T follicular helper cell (primary cell): ENCODE measurements around the gene PREX1.
"Not testable (repeated sequence)": the region's sequence is repeated elsewhere in the genome, so short reads cannot be mapped to it uniquely, and the experiment has no call there.

Experiments
- DNase-seq: peaks from one replicate; pipeline ENCODE4 v3.0.0-alpha.2; 2020; ENCODE audit warnings: low read depth

PREX1 gene

DNA sequence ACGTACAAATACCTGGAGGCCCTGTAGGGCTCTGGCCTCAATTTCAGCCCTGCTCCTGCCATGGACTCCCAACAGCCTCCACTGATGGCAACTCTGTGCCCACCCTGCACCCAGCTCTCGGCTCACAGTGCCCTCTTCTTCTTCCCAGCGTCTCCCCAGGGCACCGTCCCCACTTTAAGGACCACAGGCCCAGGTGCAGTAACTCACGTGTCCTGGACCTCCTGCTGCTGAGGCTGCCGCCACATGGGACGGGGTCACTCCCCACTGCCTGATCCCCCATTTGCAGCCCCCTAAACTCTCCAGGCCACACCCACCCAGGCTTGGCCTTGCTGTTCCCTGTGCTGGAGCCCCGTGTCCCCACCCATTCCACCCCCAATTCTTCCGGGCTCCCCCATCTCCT is 223.4 kb downstream of the PREX1 start:
- DNase-seq, result no peak

DNA sequence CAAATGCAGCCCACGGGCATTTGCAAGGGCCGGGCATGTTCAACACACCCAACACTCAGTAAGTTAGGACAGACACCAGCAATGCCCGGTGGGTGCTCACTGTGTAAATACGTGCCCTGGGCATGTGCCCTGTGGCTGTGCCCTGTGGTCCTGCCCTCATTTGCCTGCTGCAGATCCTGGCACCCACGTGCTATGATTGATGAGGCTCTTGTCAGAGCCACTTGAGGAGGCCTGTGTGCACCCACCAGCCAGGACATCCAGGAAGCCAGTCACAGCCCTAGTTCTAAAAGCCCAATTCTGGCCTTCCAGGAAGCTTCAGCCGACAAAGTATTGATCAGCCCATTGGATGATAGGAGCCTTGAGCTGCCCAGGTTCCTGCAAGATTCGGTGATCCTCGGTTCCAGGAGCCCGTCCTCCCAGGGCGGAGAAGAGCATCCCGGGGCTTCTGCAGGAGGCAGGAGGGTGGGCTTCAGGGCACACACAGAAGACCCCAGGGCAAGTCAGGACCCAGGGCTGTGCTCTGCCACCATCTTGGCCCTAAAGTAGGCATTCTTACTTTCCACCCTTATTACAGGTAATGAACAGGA is 223.9 kb downstream of the PREX1 start:
- no peak for DNase-seq

DNA sequence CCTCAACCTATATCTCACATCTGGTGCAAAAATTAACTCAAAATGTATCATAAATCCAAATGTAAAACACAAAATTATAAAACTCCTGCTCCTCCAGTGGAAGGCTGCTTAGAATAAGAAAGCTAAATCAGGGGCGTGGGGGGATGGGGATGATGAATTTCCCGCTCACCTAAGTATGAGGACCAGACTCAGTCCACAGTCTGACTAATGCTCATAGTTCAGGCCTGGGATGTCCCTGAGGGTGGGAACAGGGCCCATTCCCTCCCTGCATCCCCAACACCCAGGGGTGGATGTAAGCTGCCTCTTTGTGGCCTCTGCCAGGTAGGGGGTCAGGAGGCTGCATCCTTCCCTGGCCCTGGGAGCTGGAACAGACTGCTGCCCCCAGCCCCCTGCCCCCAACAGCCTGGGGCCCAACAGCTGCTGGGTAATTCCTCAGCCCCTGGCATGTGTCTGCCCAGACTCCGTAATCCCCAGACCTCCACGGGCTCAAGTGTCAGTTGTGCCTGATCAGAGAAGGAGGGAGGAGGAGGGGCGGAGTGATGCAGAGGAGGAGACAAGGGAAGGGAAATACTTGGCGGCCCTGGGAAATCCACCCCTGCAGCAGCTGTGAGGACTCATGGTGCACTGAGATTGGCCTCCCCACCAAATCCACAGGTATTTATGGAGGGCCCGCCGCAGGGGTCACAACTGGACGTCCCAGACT is 224.5 kb downstream of the PREX1 start:
- DNase-seq, result no peak

DNA sequence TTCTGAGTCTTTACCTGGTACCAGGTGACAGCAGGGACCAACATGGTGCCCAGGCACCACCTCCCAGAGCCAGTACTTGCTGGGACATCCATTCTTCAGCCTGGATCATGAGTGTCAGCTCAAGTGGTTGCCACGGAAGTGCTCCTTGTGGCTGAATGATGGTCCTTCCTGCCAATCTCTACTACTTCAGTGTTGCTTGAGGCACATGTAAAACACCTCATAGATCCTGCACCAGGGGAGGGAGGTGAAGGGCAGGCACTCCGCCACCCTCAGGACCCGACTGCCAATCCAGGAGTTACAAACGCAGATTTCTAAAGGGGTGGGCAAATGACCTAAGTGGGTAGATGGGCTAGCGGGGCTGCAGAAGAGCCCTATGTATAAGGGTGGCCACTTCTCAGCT is 226.0 kb downstream of the PREX1 start:
- no peak for DNase-seq

DNA sequence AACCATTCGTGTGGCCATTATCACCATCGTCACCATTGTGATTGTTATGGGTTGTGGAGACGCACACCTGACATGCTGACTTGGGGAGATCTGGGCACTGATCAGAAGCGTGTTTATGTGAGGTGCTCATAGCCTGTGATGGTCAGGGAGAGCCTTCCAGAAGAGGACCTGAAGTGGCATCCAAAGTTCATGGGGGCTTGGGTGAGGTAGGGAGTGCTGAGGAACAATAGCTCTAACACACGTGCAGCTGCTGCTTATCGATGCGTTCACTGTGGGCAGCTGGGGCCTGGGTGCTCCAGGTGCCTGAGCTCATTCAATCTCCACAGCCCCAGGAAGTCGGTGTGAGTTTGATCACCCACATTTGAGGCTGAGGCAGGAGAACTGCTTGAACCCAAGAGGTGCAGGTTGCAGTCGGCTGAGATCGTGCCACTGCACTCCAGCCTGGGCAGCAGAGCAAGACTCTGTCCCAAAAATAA is 227.3 kb downstream of the PREX1 start:
- DNase-seq, result no peak

DNA sequence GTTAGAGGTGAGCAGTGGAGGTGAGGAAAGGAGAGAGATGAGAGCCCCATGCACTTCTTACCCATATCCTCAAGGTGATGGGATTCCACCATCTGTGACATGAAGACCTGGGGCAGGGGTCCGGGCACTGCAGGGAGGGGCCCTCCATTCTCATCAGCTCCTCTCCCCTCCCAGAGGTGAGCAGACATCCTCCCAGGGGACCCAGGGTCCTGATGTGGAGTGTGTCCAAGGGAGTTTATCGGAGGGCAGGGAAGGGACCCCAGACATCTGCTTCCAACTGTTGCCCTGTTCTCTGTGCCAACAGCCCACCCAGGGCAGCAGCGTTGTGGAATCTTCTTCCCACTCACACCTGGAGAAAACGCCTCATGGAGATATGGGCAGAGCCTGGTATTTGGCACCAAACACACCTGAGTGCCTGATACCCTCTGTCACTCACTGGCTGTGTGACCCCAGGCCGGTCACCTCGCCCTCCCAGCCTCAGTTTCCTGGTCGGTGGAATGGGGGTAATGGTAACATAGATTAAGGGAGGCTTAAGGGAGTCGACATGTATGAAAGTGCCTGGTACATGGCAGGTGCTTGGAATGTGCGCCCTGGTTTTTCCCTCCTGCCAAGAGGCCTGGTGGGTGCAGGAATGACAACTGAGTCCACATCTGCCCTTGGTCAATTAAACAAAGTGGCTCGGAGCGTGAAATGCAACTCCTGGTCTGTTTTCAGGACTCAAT is 227.9 kb downstream of the PREX1 start:
- no peak for DNase-seq

DNA sequence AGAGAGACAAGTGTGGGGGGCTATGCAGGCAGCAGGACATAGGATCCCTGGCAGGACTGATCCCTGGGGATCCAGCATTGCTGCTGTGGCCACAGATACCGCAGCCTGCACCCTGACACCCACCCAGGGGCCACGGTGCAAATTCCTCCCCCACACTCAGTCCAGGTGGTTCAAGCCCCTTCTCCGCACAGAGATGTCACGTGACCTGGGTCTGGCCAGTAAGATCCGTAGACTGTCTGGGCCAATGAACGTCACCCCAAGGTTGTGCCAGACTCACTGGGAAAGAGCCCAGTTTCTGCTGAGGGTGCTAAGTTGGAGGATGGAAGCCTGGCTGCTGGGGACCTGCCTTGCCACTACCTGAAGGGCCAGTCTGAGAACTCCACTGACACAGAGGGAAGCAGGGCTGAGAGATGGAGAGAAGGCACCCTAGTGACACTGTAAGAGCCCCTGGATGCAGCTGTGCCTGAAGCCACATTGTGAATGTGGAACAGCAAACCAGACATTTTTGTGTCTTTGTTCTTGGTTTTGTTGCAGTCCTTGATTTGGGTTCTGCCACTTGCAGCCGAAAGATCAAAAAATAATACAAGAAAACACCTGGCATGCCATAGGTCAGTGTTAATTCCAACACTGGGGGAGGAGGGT is 228.6 kb downstream of the PREX1 start:
- no peak for DNase-seq

DNA sequence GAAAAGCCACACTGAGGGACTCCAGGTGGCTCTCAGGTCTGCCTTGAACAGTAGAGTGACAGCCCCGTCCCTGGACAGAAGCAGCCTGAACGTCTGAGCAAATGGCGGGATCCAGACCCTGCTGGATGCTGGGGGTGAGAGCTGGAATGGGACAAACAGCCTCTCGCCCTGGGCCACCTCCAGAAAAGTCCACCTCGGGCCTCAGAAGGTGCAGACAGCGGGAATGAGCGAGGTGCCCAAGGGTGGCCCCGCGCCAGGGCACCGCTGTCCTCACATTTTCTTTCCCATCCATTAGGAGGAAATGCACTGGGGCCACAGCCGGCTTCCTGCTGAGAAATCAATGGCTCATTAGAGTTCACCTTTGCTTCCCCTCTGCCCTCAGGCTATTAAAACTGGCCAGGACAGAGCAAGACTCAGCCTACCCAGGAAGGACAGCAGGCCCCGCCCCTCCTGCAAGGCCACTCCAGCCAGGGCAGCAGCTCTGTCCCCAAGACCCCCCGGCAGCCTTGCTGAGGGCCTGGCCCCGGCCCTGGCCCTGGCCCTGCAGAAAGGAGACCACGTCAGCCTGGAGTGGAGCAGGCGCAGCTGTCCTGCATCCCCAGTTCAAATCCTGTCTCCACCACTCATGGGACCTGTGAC is 229.4 kb downstream of the PREX1 start:
- not testable (repeated sequence) for DNase-seq

DNA sequence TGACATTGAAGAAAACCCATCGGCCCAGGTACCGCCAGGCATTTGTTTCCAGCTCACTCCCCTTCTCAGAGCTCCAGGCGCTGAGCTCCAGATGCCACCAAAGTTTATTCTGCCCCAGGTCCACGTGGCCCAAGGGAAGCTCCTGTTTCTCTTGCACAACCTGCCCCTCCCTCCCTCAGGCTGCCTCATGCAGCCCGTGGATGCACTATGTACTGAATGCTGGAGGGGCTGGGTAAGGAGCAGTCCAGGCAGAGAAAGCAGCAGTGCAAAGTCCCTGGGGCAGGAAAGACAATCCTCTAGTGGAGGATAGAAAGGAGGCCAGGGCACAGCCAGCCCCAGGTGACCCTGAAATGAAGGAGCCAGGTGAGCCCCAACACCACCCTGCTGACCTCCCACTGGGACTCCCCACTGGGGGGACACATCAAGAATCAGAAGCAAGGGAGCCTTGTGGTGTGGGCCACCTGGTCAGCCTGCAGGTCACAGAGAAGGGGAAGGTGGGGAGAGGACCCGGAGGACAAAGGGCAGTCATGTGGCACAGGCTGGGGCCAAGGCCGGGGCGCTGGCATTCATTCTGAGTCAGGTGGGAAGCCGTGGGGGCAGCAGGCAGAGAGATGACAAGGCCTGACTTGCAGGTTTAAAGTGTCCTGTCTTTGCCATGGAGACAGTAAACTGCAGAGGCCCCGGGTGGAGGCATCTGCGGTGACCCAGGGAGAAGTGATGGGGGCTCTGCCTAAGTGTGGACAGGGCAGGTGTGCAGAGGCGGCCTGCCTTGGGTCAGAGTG is 230.1 kb downstream of the PREX1 start:
- no peak for DNase-seq

DNA sequence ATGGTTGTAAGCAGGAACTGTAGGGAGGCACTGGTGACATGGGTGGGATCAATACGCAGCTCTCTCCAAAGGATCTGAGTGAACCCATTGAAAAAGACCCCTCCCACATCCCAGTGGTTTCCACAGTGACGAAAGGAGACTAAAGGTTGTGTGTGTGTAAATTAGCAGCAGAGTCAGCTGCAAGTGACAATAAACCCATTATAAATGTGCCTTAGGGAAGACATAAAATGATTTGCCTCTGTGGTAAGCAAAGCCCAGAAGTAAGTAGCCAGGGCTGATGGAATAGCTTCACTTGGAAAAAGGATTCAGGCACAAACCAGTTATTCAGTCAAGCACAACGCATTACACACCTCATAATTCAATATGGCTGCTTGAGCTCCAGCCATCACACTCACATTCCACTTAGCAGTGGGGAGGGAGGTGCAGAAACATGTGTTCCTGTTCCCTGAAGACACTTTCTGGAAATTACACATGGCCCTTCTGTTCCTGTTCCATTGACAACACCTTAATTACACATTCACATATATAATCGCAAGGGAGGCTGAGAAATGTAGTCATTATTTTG is 231.4 kb downstream of the PREX1 start:
- no peak for DNase-seq

DNA sequence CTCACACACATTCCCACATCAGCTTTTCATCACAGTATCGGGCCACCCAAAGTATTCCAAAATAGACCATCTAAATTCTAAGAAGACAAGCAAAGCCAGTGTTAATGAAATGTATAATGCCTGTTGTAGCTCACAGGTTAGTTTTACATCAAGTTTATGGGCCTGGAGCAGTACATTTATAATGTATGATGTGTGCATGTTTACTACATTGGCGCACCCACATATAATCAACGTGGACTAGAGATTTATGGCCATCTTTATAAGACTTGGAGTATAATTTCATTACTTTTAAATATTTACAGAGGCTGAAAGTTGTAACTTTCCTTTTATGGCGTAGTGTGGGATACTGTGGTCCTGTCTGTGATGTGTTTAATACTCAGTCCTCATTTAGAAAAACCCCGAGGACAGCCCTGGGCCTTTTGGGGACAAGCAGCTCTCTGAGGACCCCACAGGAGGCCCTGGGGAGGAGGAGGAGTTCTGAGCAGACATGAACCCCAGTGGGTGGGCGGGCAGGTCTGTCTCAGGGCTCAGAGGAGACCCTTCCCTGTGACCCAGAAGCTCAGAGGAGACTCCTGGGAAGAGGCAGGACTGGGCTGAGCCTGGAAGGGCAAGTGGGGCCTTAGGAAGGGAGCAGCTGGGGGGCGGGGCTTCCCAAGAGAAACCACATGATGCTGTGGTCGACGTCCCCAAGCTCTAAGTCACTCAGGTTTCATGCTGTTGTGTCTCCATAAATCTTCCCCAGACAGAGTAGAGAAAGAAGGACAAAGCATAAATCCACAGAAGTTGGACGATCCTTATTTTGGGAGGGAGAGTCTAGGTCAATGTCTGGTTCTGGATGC is 232.1 kb downstream of the PREX1 start:
- no peak for DNase-seq

DNA sequence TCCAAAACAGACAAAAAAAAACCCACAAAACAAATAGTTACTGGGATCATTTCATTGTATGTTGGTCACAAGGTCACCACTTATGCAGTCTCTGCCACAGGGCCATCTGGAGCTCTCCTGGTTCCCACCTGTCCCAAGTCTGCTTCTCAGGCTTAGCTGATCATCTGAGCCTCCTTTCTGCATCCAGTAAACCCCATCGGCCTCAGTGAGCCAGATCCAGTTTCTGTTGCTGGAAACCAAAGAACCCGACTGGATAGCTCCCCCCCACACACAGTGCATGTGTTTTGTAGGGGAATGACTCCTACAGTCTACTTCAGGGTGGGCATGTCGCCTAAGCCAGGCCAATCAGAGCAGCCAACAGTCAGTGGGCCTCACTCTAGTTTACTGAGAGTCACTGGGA is 233.3 kb downstream of the PREX1 start:
- DNase-seq, result no peak

DNA sequence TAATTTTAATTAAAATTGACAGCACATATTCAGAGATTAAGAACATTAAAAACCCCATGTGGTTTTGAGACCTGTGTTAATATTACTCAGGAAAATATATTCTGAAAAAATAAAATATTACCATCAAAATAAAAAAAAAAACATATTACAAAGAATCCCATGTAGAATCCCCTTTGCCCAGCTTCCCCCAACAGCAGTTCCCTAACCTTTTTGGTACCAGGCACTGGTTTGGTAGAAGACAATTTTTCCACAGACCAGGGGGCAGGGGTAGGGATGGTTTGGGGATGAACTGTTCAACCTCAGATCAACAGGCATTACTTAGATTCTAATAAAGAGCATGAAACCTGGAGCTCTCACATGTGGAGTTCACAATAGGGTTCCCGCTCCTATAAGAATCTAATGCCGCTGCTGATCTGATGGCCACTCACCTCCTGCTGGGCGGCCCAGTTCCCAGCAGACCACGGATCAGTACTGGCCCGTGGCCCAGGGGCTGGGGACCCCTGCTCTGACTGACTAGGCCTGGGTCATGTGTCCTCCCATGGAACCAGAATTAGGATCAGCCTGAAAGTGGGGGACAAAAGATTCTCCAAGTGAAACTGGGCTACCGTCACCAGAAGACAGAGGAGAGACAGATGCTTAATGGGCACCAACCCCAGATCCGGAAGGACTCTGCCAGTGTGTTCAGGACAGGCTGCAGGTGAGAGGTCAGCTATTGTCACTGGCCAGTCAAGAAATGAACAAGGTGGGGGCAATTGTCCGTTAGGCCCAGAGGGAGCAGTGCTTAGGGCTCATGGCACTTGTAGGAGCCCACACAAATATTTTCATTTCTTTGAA is 235.5 kb downstream of the PREX1 start:
- DNase-seq, result no peak

DNA sequence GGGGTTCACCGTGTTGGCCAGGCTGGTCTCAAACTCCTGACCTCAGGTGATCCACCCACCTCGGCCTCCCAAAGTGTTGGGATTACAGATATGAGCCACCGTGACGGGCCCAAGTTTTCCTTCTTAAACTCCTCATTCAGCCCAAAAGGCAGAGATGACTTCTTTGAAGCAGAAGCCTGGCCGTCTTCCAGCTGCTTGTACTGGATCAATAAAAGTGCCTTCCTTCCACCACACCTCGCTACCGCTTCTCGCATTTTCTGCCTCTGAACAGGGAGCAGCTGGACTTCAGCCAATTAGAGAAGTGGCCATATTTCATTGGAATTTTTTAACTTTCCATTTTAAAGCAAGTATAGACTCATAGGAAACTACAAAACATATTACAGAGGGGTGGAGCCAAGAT is 241.1 kb downstream of the PREX1 start:
- DNase-seq, result no peak

DNA sequence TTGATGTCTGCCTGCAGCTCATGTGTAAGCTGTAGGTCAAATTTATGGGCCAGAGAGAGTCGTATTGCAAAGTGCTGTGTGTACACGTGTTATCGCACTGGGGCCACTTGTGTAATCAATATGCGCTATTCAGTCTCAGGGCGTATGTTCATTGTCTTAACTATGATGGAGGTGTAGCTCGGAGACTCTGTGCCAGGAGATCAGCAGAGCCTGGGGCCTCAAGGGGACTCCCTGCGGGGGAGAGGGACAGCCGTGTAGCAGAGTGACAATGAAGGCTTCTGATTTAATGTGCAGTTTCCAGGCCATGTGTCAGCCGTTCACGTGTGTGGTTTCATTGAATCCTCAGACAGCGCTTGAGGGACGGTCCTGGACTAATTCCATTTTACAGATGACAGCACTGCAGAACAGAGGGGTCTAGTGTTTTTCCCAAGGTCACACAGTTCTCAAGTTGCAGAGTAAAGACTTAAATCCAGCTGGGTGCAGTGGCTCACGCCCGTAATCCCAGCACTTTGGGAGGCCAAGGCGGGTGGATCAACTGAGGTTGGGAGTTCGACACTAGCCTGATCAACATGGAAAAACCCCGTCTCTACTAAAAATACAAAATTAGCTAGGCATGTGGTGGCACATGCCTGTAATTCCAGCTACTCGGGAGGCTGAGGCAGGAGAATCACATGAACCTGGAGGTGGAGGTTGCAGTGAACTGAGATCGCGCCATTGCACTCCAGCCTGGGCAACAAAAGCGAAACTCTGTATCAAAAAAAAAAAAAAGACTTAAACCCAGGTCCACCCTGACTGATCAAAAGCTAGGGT is 242.5 kb downstream of the PREX1 start:
- DNase-seq, result no peak

DNA sequence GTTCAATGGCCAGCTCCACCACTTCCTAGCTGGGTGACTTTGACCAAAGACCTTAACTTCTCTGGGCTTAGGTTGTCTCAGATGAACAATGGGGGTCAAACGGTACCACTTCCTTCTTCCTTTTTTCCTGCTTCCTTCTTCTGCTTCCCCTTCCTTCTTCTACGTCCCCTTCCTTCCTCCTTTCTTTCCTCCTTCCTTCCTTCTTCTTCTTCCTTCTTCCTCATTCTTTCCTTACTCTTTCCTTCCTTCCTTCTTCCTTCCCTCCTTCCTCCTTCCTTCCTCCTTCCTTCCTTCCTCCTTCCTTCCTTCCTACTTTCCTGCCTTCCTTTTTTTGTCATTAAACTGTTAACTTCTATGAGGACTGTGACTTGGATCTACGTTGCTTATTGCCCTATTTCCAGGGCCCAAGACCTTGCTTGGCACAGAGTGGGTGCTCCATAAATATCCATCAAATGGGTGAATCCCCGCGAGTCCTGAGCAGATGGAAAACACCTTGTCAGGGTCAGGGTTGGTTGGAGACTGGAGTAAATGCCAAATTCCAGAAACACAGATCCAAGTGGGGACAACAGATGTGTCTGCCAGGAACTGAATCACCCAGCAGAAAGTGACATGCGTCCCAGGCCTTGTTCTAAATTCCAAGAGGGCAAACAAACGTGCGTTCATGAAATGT is 243.3 kb downstream of the PREX1 start:
- DNase-seq, result no peak

DNA sequence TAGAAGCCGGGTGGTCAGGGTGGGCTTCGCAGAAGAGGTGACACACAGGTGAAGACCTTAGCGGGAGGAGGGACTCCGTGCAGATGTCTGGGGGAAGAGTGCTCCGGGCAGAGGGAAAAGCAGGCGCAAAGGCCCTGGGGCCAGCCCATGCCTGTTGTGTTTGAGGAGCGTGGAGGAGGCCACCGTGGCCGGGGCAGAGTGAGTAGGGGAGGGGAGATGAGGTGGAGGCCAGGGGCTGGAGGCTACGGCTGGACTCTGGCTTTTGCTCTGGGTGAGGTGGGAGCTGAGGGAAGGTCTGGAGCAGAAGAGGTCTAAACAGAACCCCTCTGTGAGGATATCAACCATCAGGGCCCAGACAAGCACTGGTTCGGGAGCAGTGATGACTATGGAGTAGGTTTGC is 244.0 kb downstream of the PREX1 start:
- no peak for DNase-seq

DNA sequence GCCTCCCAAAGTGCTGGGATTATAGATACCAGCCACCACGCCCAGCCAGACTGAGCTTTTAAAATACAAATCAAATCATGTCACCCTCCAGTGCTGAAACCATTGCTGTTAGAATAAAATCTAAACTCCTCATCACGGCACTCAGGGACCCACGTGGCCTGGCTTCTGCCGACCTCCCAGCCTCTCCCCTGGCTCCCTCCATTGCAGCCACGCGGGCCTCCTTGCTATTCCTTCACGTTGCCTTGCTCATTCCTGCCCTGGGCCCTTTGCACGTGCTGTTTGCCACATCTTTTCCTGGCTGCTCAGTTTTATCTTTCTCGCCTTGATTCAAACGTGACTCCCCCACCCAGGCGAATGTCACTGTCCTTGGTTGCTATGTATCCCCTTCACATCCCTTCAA is 244.6 kb downstream of the PREX1 start:
- DNase-seq, result no peak
